ENCODE results near the gene GRAMD1A. TPM values are rescaled to one million over a fixed set of nuclear protein-coding genes. Genes with fewer than 3 reads are reported as not detected.
"Not testable (repeated sequence)": the region's sequence is repeated elsewhere in the genome, so short reads cannot be mapped to it uniquely, and the experiment has no call there.

The GRAMD1A gene
- total RNA-seq, 1 donor from 2014 or later: 67.4 TPM

DNA sequence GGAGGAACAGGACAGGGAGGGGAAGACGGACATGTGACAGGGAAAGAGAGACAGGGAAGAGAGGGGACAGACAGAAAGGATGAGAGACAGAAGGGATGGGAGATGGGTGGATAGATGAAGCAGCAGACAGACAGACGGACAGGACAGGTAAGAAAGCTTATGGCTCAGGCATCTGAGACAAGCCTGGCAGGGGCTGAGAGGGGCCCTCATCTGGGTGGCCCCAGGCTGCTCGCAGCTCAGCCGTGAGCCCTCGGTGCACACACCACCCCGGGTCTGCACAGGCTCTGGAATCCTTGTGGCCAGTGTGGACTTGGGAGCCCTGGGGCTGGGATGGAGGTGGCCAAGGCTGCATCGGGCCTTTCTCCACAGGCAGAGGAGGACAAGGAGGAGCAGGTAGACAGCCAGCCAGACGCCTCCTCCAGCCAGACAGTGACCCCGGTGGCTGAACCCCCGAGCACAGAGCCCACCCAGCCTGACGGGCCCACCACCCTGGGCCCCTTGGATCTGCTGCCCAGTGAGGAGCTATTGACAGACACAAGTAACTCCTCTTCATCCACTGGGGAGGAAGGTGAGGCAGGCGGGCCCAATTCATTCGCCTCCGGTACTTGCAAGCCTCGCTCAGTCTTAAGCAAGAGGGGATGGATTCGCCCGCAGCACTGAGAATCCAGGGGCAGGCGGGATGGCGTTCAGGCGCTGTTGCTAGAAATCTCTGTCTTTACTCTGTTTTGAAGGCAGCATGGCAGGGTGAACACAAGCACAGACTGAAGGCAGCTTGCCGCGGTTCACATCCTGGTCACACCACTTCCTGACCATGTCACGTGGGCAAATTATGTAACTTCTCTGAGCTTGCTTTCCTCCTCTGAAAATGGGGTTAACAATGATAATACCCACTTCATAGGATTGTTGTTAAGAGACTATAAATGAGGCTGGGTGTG, 14.0 kb downstream of the GRAMD1A start:
- TF ChIP-seq, protein P1, sequence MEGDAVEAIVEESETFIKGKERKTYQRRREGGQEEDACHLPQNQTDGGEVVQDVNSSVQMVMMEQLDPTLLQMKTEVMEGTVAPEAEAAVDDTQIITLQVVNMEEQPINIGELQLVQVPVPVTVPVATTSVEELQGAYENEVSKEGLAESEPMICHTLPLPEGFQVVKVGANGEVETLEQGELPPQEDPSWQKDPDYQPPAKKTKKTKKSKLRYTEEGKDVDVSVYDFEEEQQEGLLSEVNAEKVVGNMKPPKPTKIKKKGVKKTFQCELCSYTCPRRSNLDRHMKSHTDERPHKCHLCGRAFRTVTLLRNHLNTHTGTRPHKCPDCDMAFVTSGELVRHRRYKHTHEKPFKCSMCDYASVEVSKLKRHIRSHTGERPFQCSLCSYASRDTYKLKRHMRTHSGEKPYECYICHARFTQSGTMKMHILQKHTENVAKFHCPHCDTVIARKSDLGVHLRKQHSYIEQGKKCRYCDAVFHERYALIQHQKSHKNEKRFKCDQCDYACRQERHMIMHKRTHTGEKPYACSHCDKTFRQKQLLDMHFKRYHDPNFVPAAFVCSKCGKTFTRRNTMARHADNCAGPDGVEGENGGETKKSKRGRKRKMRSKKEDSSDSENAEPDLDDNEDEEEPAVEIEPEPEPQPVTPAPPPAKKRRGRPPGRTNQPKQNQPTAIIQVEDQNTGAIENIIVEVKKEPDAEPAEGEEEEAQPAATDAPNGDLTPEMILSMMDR (IDR thresholded peaks at IDR 0.05; ENCODE audit: insufficient read depth, low read depth, low read length): no peak
- no peak for TF ChIP-seq EZH2 (IDR thresholded peaks at IDR 0.05; ENCODE audit: insufficient read depth, low read length)
- Histone ChIP-seq H3K4me1 (ENCODE audit: insufficient read depth, low read length) (no peaks in the 10 kb centered on the region), H3K4me2 (ENCODE audit: low read length) (no peak overlapping the region), H4K20me1 (ENCODE audit: insufficient read depth, low read length) (peaks cover 32% of the 10 kb centered on the region), H3K9me3 (ENCODE audit: insufficient read depth, low read depth, low read length) (peaks cover 2% of the 10 kb centered on the region), H2AFZ (ENCODE audit: low read depth, low read length) (no peak overlapping the region), H3K36me3 (ENCODE audit: insufficient read depth, low read length) (peaks cover 14% of the 10 kb centered on the region), H3K79me2 (ENCODE audit: insufficient read depth, low read length) (no peaks in the 10 kb centered on the region), H3K4me3 (ENCODE audit: insufficient read depth, low read depth, low read length) (no peak overlapping the region), H3K9ac (ENCODE audit: low read length) (no peak overlapping the region), H3K27ac (ENCODE audit: low read depth, low read length) (no peak overlapping the region), H3K27me3 (ENCODE audit: insufficient read depth, low read length) (no peaks in the 10 kb centered on the region)
- no peak for FAIRE-seq
- Mint-ChIP-seq H3K36me3 (ENCODE audit: low read depth, unreplicated experiment) (peaks cover 34% of the 10 kb centered on the region), H3K27ac (ENCODE audit: unreplicated experiment) (no peak overlapping the region), H3K9me3 (ENCODE audit: unreplicated experiment) (peaks cover 3% of the 10 kb centered on the region), H3K27me3 (ENCODE audit: low read depth, unreplicated experiment) (no peaks in the 10 kb centered on the region), H3K4me1 (ENCODE audit: low read depth, unreplicated experiment) (no peaks in the 10 kb centered on the region), H3K4me3 (ENCODE audit: unreplicated experiment) (no peak overlapping the region)
- DNase-seq (ENCODE audit: low read depth): no peak

DNA sequence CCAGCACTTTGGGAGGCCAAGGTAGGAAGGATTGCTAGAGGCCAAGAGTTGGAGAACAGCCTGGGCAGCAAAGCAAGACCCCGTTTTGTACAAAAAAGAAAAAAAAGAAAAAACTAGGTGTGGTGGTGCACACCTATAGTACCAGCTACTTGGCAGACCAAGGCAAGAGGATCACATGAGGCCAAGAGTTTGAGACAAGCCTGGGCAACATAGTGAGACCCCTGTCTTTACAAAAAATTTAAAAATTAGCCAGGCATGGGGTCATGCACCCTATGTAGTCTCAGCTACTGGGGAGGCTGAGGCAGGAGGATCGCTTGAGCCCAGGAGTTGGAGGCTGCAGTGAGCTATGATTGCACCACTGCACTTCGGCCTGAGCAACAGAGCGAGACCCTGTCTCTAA, 14.7 kb downstream of the GRAMD1A start:
- H3K9ac ChIP-seq (ENCODE audit: low read length); DNase-seq (ENCODE audit: low read depth); H3K27me3 Mint-ChIP-seq (ENCODE audit: low read depth, unreplicated experiment); H3K4me1 ChIP-seq (ENCODE audit: insufficient read depth, low read length); FAIRE-seq; H2AFZ ChIP-seq (ENCODE audit: low read depth, low read length); H3K4me1 Mint-ChIP-seq (ENCODE audit: low read depth, unreplicated experiment); H3K4me3 Mint-ChIP-seq (ENCODE audit: unreplicated experiment); H3K79me2 ChIP-seq (ENCODE audit: insufficient read depth, low read length); H3K4me3 ChIP-seq (ENCODE audit: insufficient read depth, low read depth, low read length); H3K27ac Mint-ChIP-seq (ENCODE audit: unreplicated experiment); H3K27ac ChIP-seq (ENCODE audit: low read depth, low read length); H3K9me3 Mint-ChIP-seq (ENCODE audit: unreplicated experiment); H3K4me2 ChIP-seq (ENCODE audit: low read length); H3K27me3 ChIP-seq (ENCODE audit: insufficient read depth, low read length); H3K9me3 ChIP-seq (ENCODE audit: insufficient read depth, low read depth, low read length): not testable (repeated sequence)
- Histone ChIP-seq H3K36me3 (ENCODE audit: insufficient read depth, low read length) (peaks cover 14% of the 10 kb centered on the region), H4K20me1 (ENCODE audit: insufficient read depth, low read length) (peaks cover 27% of the 10 kb centered on the region)
- H3K36me3 Mint-ChIP-seq (ENCODE audit: low read depth, unreplicated experiment): peaks cover 34% of the 10 kb centered on the region

DNA sequence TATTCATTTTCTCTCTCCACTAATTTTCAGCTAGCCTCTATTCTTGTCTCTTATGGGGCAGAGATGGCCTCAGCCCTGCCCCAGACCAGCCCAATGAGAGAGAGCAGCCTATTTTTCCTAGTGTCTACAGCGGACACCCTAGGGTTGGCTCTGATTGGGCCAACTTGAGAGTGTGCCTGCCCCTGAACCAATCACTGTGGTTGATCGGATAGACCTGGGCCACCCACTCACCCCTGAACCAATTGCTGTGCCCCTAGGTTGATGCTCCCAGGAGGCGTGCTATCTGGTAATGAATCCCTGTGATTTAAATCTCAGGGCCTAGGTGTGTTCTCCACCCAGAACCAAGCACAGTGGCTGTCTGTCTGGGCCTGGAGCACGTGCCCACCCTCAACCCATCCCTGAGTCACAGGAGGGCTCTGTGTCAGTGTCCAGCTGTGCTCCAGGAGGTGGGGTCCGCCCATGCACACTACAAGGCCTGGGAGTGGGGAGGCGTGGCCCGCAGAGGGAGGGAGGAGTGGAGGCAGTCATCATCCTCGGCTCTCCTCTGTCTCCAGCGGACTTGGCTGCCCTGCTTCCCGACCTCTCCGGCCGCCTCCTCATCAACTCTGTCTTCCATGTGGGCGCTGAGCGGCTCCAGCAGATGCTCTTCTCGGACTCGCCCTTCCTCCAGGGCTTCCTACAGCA, 15.3 kb downstream of the GRAMD1A start:
- H3K9me3 Mint-ChIP-seq (ENCODE audit: unreplicated experiment): peaks cover 2% of the 10 kb centered on the region
- Histone ChIP-seq H3K27ac (ENCODE audit: low read depth, low read length) (no peak overlapping the region), H3K9me3 (ENCODE audit: insufficient read depth, low read depth, low read length) (peaks cover 2% of the 10 kb centered on the region), H3K9ac (ENCODE audit: low read length) (no peak overlapping the region), H4K20me1 (ENCODE audit: insufficient read depth, low read length) (peaks cover 27% of the 10 kb centered on the region), H2AFZ (ENCODE audit: low read depth, low read length) (no peak overlapping the region), H3K36me3 (ENCODE audit: insufficient read depth, low read length) (peaks cover 14% of the 10 kb centered on the region), H3K27me3 (ENCODE audit: insufficient read depth, low read length) (no peaks in the 10 kb centered on the region), H3K79me2 (ENCODE audit: insufficient read depth, low read length) (no peaks in the 10 kb centered on the region), H3K4me3 (ENCODE audit: insufficient read depth, low read depth, low read length) (no peak overlapping the region), H3K4me2 (ENCODE audit: low read length) (no peak overlapping the region), H3K4me1 (ENCODE audit: insufficient read depth, low read length) (no peaks in the 10 kb centered on the region)
- TF ChIP-seq, protein P1 (IDR thresholded peaks at IDR 0.05; ENCODE audit: insufficient read depth, low read depth, low read length): no peak
- TF ChIP-seq EZH2 (IDR thresholded peaks at IDR 0.05; ENCODE audit: insufficient read depth, low read length): no peak
- peaks cover 36% of the 10 kb centered on the region for H3K36me3 Mint-ChIP-seq (ENCODE audit: low read depth, unreplicated experiment)
- H3K4me3 Mint-ChIP-seq (ENCODE audit: unreplicated experiment): no peak overlapping the region
- H3K27ac Mint-ChIP-seq (ENCODE audit: unreplicated experiment): no peak overlapping the region
- no peak for FAIRE-seq
- H3K4me1 Mint-ChIP-seq (ENCODE audit: low read depth, unreplicated experiment): no peaks in the 10 kb centered on the region
- no peaks in the 10 kb centered on the region for H3K27me3 Mint-ChIP-seq (ENCODE audit: low read depth, unreplicated experiment)
- peak; percentile 54 for DNase-seq (ENCODE audit: low read depth)

Measured in astrocyte (in vitro differentiated cells and primary cell).